Suprapubic skin (tissue), 4 donors: Measurements from ENCODE around the gene ZBTB46.

Source experiments
- EP300 ChIP-seq: sonication (generic); formaldehyde crosslinking; IDR thresholded peaks from one replicate; pipeline ENCODE4 v1.6.1; 2017; ENCODE audit warnings: antibody characterized with exemption
- POLR2A ChIP-seq, 2 donors: fragments of 450-650 bp; IDR thresholded peaks; one replicate each; pipeline ENCODE4 v1.6.1; 2017; ENCODE audit warnings: antibody characterized with exemption in 2 of 2, mild to moderate bottlenecking in 2 of 2, moderate library complexity in 2 of 2
- POLR2AphosphoS5 ChIP-seq, 3 donors: sonication (generic); formaldehyde crosslinking; IDR thresholded peaks; one replicate each; pipeline ENCODE4 v1.6.1; 2017; ENCODE audit warnings: antibody characterized with exemption in 3 of 3
- TF ChIP-seq, protein P1 (sequence below), 2 donors: fragments of 200-600 bp in 1 of 2; fragments of 450-650 bp in 1 of 2; sonication (generic) in 1 of 2; IDR thresholded peaks; one replicate each; pipeline ENCODE4 v1.5.1; 2016 to 2019; ENCODE audit warnings: antibody characterized with exemption in 2 of 2, mild to moderate bottlenecking in 1 of 2, moderate library complexity in 1 of 2

DNA sequence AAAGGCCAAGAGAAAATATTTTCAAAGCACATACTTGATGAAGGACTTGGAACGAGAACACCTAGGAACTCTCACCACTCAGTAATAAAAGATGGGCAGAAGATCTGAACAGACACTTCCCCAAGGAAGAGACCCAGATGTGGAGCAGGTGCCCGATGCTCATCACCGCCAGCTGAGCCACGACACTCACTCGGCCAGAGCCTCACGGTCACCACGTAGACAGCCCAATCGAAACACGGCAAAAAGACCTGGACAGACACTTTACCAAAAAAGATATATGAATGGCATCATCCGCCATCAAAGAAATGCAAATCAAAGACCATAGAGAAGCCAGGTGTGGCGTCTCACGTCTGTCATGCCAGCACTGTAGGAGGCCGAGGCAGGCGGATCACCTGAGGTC, 49.9 kb downstream of the ZBTB46 start:
- no peak for TF ChIP-seq POLR2AphosphoS5 (IDR thresholded peaks at IDR 0.05)
- TF ChIP-seq, protein P1, sequence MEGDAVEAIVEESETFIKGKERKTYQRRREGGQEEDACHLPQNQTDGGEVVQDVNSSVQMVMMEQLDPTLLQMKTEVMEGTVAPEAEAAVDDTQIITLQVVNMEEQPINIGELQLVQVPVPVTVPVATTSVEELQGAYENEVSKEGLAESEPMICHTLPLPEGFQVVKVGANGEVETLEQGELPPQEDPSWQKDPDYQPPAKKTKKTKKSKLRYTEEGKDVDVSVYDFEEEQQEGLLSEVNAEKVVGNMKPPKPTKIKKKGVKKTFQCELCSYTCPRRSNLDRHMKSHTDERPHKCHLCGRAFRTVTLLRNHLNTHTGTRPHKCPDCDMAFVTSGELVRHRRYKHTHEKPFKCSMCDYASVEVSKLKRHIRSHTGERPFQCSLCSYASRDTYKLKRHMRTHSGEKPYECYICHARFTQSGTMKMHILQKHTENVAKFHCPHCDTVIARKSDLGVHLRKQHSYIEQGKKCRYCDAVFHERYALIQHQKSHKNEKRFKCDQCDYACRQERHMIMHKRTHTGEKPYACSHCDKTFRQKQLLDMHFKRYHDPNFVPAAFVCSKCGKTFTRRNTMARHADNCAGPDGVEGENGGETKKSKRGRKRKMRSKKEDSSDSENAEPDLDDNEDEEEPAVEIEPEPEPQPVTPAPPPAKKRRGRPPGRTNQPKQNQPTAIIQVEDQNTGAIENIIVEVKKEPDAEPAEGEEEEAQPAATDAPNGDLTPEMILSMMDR (IDR thresholded peaks at IDR 0.05): no peak
- no peak for TF ChIP-seq POLR2A (IDR thresholded peaks at IDR 0.05)
- TF ChIP-seq EP300: no peak
